ENCODE data around the gene HPCAL1. TPM values are rescaled to one million over a fixed set of nuclear protein-coding genes. Genes with fewer than 3 reads are reported as not detected.
A peak's percentile ranks its signal among the peaks of the same experiment; 100 is the strongest.

Gene HPCAL1
- total RNA-seq, 1 experiment from 2014 or later: 26.9 TPM

DNA sequence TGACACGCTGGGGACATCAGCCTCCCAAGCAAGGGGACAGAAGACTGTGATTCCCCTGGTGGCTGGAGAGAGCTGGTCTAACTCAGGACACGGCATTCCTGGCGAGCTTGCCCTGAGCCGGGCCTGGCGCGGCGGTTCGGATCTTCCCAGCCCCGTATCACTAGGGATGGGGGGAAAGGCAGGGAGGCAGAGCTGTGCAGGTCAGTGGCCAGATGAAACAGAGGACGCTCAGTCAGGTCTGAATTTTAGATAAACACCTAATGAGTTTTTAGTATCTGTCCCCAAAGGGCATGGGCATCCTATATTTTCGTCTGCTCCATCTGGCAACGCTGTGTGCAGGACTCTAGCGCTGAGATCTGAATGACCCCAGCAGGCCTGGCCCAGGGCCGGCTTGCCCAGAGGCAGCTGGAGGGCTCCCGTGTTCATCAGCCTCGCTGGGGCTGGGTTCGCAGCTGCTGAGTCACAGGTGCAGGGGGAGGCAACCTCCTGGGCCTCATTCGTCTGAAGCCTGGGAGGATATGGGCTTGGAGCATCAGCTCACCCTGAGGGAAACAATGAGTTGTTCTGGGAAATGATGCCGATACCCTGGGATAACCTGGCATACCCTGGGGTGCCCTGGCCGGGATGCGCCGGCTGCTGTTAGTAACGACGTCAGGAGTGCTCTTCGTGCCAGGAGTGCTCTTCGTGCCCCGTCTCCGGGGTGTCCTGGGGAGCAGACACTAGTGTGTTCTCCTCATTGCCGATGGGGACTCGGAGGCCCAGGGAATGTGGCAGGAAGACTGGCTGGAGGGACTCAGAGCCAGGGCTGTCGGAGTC, 48.1 kb upstream of the HPCAL1 start:
- intact Hi-C loops (cut with micrococcal nuclease; ENCODE audit: unreplicated experiment): no loop called here

DNA sequence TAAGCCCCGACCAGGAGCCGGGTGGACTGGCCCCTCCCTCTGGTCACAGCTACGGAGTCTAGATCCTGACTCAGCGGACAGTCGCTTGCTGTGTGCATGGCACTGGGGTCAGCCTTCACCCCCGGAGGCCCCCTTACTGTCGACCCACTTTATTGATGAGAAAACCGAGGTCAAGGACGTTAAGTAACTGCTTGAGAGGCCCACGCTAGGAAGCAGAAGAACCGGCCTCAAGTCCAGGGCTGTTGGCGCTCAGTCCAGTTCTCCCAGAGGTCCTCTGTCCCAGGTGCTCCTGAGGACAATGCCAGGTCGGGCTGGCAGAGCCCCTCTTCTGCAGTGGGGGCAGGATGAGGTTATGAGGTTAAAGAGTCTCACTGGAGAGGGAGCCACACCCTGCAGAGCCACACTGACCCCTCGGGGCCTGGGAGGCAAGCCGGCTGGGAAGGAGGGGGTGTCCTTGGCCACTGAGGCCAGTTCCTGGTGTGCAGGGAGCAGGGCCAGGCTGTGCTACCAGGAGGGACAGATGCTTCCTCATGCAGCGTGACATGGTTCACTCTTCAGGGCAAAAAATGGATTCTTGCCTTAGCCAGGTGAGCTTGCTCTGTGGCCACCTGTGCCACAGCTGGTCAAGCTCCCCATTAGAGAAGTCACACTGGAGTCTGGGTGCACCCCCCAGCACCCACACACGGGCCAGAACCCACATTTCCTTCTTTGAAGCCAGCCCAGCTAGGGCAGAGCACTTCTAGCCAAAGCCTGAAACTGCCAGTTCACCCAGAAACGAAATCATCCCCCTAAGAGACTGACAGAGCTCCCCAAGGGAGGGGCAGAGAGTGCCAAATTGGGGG, 47.3 kb upstream of the HPCAL1 start:
- H3K27me3 Mint-ChIP-seq (ENCODE audit: insufficient read depth, unreplicated experiment): no peaks in the 10 kb centered on the region
- BruUV-seq (replicated peaks): no TSS peak
- DNase-seq: peak in 1 of 2 experiments; percentile 27
- Histone ChIP-seq H3K36me3 (ENCODE audit: control insufficient read depth, insufficient read depth, low read length) (no peaks in the 10 kb centered on the region), H3K27me3 (replicated peaks; ENCODE audit: control insufficient read depth, insufficient read depth, low read length) (no peaks in the 10 kb centered on the region), H3K4me3 (ENCODE audit: low read depth, low read length) (no peak overlapping the region), H3K9me3 (peaks cover 2% of the 10 kb centered on the region; the same call in 1 of the 2 replicates), H3K4me1 (no peaks in the 10 kb centered on the region)
- intact Hi-C loops (cut with micrococcal nuclease; ENCODE audit: unreplicated experiment): no loop called here
- ChIA-PET CTCF (interaction anchor here (0.6 to 0.7 kb wide), 2 partner anchors 93 to 180 kb away, joined by 3 to 7 read pairs; no protein-coding TSS in a partner anchor), POLR2A (no interaction called here)
- TF ChIP-seq CTCF (IDR thresholded peaks at IDR 0.05; ENCODE audit: insufficient read depth in 1 of 2, low read depth in 1 of 2, low read length in 1 of 2, severe bottlenecking in 1 of 2, unreplicated experiment in 1 of 2): no peak
- no peaks in the 10 kb centered on the region for H3K4me1 Mint-ChIP-seq (ENCODE audit: low read depth, unreplicated experiment)
- peaks cover 21% of the 10 kb centered on the region for H3K9me3 Mint-ChIP-seq (ENCODE audit: unreplicated experiment)
- no peak overlapping the region for H3K4me3 Mint-ChIP-seq (ENCODE audit: unreplicated experiment)
- H3K36me3 Mint-ChIP-seq (ENCODE audit: insufficient read depth, unreplicated experiment): no peaks in the 10 kb centered on the region
- no peak overlapping the region for H3K27ac Mint-ChIP-seq (ENCODE audit: unreplicated experiment)

More for the DNA sequence above, 48.1 kb upstream of the HPCAL1 start:
- H3K27me3 ChIP-seq (replicated peaks; ENCODE audit: control insufficient read depth, insufficient read depth, low read length): no peaks in the 10 kb centered on the region
- H3K4me3 Mint-ChIP-seq (ENCODE audit: unreplicated experiment): no peak overlapping the region
- DNase-seq: peak in 1 of 2 experiments; percentile 48
- no peaks in the 10 kb centered on the region for H3K4me1 Mint-ChIP-seq (ENCODE audit: low read depth, unreplicated experiment)
- no peaks in the 10 kb centered on the region for H3K27me3 Mint-ChIP-seq (ENCODE audit: insufficient read depth, unreplicated experiment)
- no peak for TF ChIP-seq CTCF (IDR thresholded peaks at IDR 0.05; ENCODE audit: insufficient read depth in 1 of 2, low read depth in 1 of 2, low read length in 1 of 2, severe bottlenecking in 1 of 2, unreplicated experiment in 1 of 2)
- H3K9me3 Mint-ChIP-seq (ENCODE audit: unreplicated experiment): peaks cover 25% of the 10 kb centered on the region
- ChIA-PET POLR2A (no interaction called here), CTCF (interaction anchor here (1.5 kb wide), 1 partner anchor 154 kb away, joined by 4 read pairs; no protein-coding TSS in a partner anchor)
- H3K4me3 ChIP-seq (ENCODE audit: low read depth, low read length): no peak overlapping the region
- H3K27ac Mint-ChIP-seq (ENCODE audit: unreplicated experiment): no peak overlapping the region
- H3K36me3 Mint-ChIP-seq (ENCODE audit: insufficient read depth, unreplicated experiment): no peaks in the 10 kb centered on the region
- H3K4me1 ChIP-seq: no peaks in the 10 kb centered on the region
- H3K36me3 ChIP-seq (ENCODE audit: control insufficient read depth, insufficient read depth, low read length): no peaks in the 10 kb centered on the region
- peaks cover 10% of the 10 kb centered on the region for H3K9me3 ChIP-seq
- no TSS peak for BruUV-seq (replicated peaks)

DNA sequence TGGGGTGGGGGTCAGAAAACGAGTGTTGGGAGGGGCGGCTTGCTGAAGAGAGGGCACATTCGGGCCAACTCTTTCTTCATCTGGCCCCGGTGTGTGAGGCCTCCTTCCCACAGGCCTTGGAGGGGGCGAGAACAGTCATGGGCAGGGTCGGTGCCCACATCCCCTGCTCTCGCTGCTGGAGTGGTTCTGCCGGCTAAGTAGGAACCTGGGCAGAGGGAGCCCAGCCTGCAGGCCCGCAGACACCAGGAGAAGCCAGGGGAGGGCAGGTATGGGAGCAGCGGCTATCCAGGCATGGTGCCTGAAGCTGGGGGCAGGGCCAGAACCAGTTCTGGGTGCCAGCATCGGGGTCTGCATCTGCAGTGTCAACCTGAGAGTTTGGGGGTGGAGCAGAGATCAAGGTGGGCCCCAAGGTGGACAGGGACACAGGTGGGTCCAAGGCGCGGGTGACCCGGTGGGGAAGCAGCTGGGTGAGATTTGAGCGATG, 46.6 kb upstream of the HPCAL1 start:
- H3K27me3 ChIP-seq (replicated peaks; ENCODE audit: control insufficient read depth, insufficient read depth, low read length): no peaks in the 10 kb centered on the region
- intact Hi-C loops (cut with micrococcal nuclease; ENCODE audit: unreplicated experiment): no loop called here
- DNase-seq: no peak
- POLR2A ChIA-PET: no interaction called here
- Mint-ChIP-seq H3K4me3 (ENCODE audit: unreplicated experiment) (no peak overlapping the region), H3K4me1 (ENCODE audit: low read depth, unreplicated experiment) (no peaks in the 10 kb centered on the region), H3K36me3 (ENCODE audit: insufficient read depth, unreplicated experiment) (no peaks in the 10 kb centered on the region), H3K27ac (ENCODE audit: unreplicated experiment) (no peak overlapping the region), H3K27me3 (ENCODE audit: insufficient read depth, unreplicated experiment) (no peaks in the 10 kb centered on the region), H3K9me3 (ENCODE audit: unreplicated experiment) (peaks cover 15% of the 10 kb centered on the region)
- CTCF ChIA-PET: interaction anchor here (0.6 to 0.7 kb wide), 2 partner anchors 92 to 180 kb away, joined by 3 to 7 read pairs; no protein-coding TSS in a partner anchor
- no peak overlapping the region for H3K4me3 ChIP-seq (ENCODE audit: low read depth, low read length)
- no peak for TF ChIP-seq CTCF (IDR thresholded peaks at IDR 0.05; ENCODE audit: insufficient read depth in 1 of 2, low read depth in 1 of 2, low read length in 1 of 2, severe bottlenecking in 1 of 2, unreplicated experiment in 1 of 2)
- BruUV-seq (replicated peaks): no TSS peak
- no peaks in the 10 kb centered on the region for H3K9me3 ChIP-seq
- no peaks in the 10 kb centered on the region for H3K4me1 ChIP-seq
- no peaks in the 10 kb centered on the region for H3K36me3 ChIP-seq (ENCODE audit: control insufficient read depth, insufficient read depth, low read length)

All from Caco-2 (cell line).